ENCODE results near the gene IFI6. TPM values are rescaled to one million over a fixed set of nuclear protein-coding genes. Genes with fewer than 3 reads are reported as not detected.

IFI6 gene
- total and polyA plus RNA-seq, 2 of the 13 experiments (the other 11 are each of a cell fraction or from before 2014, with no cell fraction given) = 12.9 to 13.2 TPM

- no peak for TF ChIP-seq BCLAF1 (IDR thresholded peaks at IDR 0.05)
- no peak for TF ChIP-seq ZNF570 (CRISPR knock-in tag; IDR thresholded peaks at IDR 0.05; ENCODE audit: borderline replicate concordance)
- TF ChIP-seq KAT8 (CRISPR knock-in tag; IDR thresholded peaks at IDR 0.05) = peak; percentile 69; the same call in 1 of the 2 replicates
- TF ChIP-seq DZIP1 (CRISPR knock-in tag; IDR thresholded peaks at IDR 0.05) = no peak
- no peak for TF ChIP-seq ZNF430 (CRISPR knock-in tag; IDR thresholded peaks at IDR 0.05)
- no peak for TF ChIP-seq HINFP (CRISPR knock-in tag; IDR thresholded peaks at IDR 0.05; ENCODE audit: low read depth)
- TF ChIP-seq ZNF383 (CRISPR knock-in tag; IDR thresholded peaks at IDR 0.05; ENCODE audit: borderline replicate concordance) = no peak
- no peak for TF ChIP-seq SATB2 (CRISPR knock-in tag; IDR thresholded peaks at IDR 0.05)
- TF ChIP-seq MBNL3 (CRISPR knock-in tag; conservative IDR thresholded peaks at IDR 0.05) = no peak
- no peak for TF ChIP-seq ZNF724P (CRISPR knock-in tag; IDR thresholded peaks at IDR 0.05; ENCODE audit: borderline replicate concordance)
- no peak for TF ChIP-seq TFE3 (CRISPR knock-in tag; IDR thresholded peaks at IDR 0.05)
- TF ChIP-seq ZMAT3 (CRISPR knock-in tag; conservative IDR thresholded peaks at IDR 0.05) = peak; percentile 28; the same call in 1 of the 2 replicates
- no peak for TF ChIP-seq SAFB2 (CRISPR knock-in tag; IDR thresholded peaks at IDR 0.05; ENCODE audit: borderline replicate concordance, low read depth)
- TF ChIP-seq CENPT (CRISPR knock-in tag; IDR thresholded peaks at IDR 0.05; ENCODE audit: low read depth) = no peak
- no peak for TF ChIP-seq PAF1 (CRISPR knock-in tag; IDR thresholded peaks at IDR 0.05)
- TF ChIP-seq ZC3H4 (CRISPR knock-in tag; IDR thresholded peaks at IDR 0.05; ENCODE audit: borderline replicate concordance) = no peak
- no peak for TF ChIP-seq ZBTB26 (CRISPR knock-in tag; IDR thresholded peaks at IDR 0.05; ENCODE audit: borderline replicate concordance)
- TF ChIP-seq ZNF747 (CRISPR knock-in tag; IDR thresholded peaks at IDR 0.05; ENCODE audit: borderline replicate concordance) = no peak
Measured at GRCh38 chr1:27671964-27672749, at the start of gene IFI6 (continued).
